HG02840 (cell line): Measurements from ENCODE around the gene USP4.
"Not testable (repeated sequence)": the region's sequence is repeated elsewhere in the genome, so short reads cannot be mapped to it uniquely, and the experiment has no call there.

ENCODE experiments used
- ATAC-seq: cut with Tn5 transposase; IDR thresholded peaks from one replicate; pipeline ENCODE4 v1.9.1; 2021; ENCODE audit warnings: mild to moderate bottlenecking, moderate library complexity, moderate number of reproducible peaks; ENCODE audit not compliant: unreplicated experiment, low FRiP score

Gene USP4

DNA sequence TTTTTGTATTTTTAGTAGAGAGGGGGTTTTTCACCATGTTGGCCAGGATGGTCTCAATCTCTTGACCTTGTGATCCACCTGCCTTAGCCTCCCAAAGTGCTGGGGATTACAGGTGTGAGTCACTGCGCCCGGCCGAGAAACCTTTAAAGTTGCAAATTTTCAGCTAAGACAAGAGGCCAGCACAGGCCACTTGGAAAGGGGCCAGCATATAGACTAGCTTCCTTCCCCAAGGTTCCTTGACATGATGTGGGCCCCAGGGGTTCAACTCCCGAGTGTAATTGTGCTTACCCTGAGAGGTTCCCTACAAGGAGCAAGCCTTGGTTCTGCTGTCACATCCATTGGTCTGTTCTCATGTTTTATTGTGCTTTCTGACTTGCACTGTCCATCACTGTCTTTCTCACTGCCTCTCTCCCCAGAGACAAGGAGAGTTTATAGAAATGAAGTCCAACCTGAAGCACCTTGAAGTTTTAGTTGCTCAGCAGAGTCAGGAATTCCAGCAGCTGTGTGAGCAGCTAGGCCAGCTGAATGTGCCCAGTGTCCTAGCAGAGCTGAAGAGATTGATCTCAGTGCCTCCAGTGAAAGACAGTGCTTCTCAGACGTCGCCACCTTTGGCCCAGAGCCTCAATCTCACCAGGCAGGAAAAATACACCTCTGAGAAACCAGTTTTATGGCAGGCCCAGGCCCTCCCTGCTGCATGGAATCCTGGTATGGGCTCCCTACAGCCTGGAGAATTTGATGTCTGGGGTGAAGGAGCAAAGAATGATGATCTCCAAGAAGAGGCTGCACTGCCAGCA, 83.9 kb downstream of the USP4 start:
- ATAC-seq, result no peak

DNA sequence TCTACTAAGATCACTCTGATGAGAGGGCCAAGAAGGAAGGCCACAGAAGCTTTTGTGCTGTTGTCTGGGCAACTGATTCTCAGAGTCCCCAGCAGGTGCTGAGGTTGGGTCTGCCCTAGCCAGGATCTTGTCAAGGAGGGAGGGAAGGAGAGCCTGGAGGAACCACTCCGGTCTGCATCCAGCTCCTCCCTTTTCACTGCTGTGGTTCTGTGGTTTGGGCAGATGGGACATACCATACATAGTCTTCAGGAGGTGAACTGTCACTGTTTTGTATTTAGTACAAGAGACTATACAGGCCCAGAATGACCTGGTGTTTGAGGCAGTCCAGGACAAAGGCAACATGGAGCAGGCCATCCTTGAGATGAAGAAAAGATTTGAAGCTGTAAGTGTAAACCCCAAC, 84.7 kb downstream of the USP4 start:
- ATAC-seq, result no peak

DNA sequence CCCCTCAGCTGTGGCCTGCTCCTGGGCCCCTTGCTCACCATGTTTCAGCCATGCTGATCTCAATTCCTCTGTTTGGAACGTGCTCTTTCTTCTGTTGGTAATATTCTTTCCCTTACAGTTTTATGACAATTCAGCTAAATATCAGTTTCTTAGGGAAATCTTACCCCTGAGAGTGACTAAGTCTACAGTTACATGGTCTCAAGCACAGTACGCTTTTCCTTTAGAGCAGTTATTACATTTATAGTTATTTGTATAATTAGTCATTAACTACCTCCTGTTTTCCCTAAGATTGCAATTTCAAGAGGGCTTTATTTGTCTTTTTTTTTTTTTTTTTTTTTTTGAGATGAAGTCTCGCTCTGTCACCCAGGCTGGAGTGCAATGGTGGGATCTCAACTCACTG, 86.3 kb downstream of the USP4 start:
- ATAC-seq, result no peak

DNA sequence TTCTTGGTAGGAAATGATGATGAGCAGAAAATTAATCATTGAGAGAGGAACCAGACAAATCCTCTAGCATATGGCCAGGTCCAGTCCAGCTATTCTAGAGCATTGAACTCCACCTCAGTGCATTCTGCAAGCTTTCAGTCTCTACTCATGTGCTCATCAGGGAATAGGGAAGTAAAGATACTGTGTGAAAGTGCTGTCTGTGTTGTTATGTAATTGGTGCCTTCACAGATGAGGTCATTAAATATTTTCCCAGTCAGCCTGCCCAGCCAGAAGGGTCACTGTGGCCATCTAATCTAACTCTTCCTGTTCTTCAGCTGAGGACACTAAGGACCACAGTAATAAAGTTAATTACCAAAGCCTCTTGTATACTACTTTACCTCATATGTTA, 91.0 kb downstream of the USP4 start:
- ATAC-seq, result no peak

DNA sequence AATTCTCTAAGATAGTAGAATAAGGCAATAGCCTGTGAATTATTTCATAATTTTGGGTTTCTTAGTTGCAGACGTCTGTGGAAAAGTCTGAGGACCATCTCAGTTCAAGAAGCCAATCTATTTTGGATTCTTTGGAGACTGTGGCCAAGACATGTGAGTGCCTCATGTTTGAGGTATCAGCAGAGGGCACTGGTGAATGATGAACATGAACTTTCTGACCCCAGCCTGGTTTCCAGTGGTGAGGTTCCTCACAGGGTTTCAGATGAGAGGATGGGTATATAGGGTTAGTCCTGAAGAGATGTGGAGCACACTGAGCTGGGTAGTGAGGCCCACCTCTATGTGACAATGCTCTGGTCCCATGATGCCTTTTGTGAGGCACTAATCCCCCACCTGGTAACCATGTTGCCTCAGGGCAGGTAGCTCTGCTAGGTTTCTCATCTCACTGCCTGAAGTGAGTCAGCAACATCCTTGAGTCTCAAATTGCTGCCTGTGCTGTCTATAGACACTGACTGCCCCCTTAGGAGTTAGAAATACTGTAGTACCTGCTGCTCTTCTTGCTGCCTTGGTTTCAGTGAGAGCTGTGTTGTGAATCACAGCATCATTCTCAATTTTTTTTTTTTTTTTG, 95.2 kb downstream of the USP4 start:
- no peak for ATAC-seq

DNA sequence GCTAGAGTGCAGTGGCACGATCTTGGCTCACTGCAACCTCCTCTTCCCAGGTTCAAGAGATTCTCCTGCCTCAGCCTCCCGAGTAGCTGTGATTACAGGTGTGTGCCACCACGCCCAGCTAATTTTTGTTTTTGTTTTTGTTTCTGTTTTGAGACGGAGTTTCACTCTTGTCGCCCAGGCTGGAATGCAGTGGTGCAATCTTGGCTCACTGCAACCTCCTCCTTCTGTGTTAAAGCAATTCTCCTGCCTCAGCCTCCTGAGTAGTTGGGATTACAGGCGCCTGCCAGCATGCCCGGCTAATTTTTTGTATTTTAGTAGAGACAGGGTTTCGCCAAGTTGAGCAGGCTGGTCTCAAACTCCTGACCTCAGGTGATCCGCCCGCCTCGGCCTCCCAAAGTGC, 99.8 kb downstream of the USP4 start:
- ATAC-seq, result not testable (repeated sequence)

DNA sequence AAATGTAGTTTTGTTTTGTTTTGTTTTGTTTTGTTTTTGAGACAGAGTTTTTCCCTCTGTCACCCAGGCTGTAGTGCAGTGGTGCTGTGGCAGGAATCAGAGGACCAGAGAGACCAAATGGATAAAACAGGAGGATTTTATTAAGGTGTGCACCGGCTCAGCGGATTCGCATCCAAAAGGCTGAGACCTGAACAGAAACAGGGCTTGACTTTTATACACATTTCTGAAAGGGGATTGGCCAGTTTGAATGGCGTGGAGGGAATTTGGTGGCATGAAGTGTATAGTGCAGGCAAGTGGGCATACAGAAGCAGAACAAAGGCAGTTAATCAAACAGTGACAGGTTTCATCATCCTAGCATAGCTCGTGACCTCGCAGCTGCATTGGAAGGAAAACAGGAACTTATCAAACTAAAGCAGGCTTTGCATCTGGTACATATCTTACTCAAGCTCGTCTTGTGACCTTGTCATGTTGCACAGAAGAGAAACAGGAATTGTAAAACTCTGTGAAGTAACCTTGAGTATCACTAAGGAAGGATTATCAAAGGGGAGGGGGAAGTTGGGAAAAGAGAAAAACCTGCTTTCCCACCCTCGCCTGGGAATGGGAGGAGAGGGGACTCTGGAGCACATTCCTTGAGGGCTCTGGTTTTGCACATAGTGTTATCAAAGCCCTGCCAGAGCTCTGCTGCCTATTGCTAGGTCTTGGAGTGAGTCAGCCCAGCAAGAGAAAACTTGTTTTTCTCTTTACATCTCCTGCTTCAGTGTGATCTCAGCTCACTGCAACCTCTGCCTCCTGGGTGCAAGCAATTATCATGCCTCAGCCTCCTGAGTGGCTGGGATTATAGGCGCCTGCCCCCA, 101.4 kb downstream of the USP4 start:
- ATAC-seq, result no peak

DNA sequence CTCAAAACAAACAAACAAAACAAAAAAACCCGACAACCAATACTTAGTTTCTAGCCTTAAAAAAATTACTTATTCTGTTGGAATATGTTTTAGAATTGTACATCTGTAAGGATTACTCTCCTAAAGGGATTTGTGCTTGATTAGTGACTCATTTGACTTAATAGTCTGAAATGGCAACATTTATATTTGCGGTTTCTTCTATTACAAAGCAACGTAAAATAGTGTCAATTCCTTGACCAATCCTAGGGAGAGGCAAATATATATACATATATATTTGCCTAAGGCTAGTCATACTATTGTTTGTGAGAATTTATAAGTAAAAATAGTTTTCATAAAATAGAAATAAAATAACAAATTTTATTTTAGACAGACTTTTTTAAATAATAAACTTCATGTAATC, 102.5 kb downstream of the USP4 start:
- ATAC-seq, result no peak

DNA sequence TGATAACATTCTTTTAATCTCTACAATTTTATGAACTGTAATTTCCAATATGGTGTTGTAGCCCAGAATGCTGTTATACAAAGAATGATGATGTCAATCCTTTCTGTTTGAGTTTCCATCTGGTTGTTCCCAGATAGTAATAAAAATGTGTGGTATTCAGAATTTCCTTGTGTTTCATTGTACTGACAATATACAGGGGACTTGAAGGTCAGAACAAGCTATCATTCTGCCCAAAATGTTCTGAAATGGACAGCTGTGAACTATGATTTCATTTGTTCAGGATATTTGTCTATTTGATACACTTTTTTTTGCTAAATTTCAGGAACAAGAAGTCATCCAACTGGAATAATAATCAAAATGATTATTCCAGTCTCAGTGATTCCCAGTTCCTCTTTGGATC, 103.6 kb downstream of the USP4 start:
- ATAC-seq, result no peak

DNA sequence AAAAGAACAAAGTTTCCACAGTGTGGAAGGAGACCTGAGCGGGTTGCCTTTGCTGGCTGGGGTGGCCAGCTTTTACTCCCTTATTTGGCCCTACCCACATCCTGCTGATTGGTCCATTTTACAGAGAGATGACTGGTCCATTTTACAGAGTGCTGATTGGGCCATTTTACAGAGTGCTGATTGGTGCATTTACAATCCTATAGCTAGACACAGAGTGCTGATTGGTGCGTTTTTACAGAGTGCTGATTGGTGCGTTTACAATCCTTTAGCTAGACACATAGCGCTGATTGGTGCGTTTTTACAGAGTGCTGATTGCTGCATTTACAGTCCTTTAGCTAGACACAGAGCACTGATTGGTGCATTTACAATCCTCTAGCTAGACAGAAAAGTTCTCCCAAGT, 111.0 kb downstream of the USP4 start:
- not testable (repeated sequence) for ATAC-seq
